ENCODE data around the gene RUSC2. TPM values are rescaled to one million over a fixed set of nuclear protein-coding genes. Genes with fewer than 3 reads are reported as not detected.
"Not testable (repeated sequence)": the region's sequence is repeated elsewhere in the genome, so short reads cannot be mapped to it uniquely, and the experiment has no call there.

RUSC2 gene
- total RNA-seq, 2 experiments from 2014 or later: 2.2 to 2.4 TPM

GRCh38 chr9:35487081-35487480, 2.8 kb upstream of the RUSC2 start:
- Mint-ChIP-seq H3K36me3 (no peaks in the 10 kb centered on the region), H3K27me3 (peaks cover 22% of the 10 kb centered on the region), H3K4me3 (no peak overlapping the region), H3K9me3 (no peaks in the 10 kb centered on the region), H3K27ac (peak overlapping the region; percentile 0), H3K4me1 (peaks cover 17% of the 10 kb centered on the region)
- DNase-seq: no peak

DNA sequence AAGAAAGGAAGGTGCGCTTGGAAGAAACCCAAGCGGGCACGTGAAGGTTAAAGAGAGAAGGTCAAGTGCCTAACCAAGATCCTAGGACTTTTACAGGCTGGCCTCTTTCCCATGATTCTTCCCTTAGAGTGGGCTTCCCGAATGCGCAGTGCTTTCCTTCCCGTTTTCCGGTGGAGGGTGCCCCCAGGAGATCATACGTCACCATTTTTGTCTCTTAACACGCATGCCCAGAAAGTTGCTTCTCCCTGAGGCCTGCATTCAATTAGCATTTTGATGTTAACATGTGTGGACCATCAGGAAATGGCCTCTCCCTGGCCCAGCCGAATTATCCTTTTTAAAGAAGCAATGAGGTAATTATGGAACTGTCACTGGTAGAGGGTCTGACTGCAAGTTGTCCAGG, 1.9 kb upstream of the RUSC2 start:
- H3K27ac Mint-ChIP-seq: no peak overlapping the region
- peaks cover 19% of the 10 kb centered on the region for H3K4me1 Mint-ChIP-seq
- no peak overlapping the region for H3K4me3 Mint-ChIP-seq
- DNase-seq: no peak
- H3K27me3 Mint-ChIP-seq: peaks cover 22% of the 10 kb centered on the region
- no peaks in the 10 kb centered on the region for H3K9me3 Mint-ChIP-seq
- H3K36me3 Mint-ChIP-seq: no peaks in the 10 kb centered on the region

GRCh38 chr9:35488566-35489312, 1.2 kb upstream of the RUSC2 start:
- no peaks in the 10 kb centered on the region for H3K36me3 Mint-ChIP-seq

DNA sequence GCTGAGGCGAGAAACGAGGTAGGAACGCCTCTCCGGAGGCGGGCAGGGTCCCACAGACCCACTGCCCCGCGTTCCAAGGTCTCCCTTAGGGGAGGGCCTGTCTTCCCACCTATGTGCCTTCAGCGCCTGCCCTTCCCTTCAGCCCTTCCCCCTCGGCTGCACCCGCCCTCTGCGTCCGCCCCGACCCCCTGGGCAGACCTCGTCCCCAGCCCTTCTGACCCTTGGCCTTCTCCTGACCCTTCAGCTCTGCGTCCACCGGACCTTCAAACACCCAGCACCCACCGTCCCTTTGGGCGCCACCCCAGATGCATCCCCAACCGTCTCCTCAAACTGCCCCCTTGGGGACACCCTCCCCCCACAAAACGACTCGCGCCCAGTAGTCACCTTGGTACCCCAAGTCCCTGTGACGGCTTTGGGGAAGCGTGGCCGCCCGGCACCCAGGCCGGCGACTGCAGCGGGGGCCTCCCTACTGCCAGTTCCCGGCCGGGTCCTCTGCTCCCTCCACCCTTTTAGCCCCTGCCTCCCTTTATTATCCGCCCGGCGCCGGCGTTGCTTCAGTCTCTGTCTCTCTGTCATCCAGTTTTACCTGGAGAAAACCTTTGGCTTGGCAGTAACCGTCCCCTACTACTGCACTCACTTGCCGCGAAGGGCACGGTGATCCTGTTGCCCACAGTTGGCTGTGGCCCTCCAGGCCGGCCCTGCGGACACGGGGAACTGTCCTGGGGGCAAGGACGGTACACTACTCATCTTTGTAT, 421 bp downstream of the RUSC2 start:
- DNase-seq: no peak
- Mint-ChIP-seq H3K4me1 (peaks cover 21% of the 10 kb centered on the region), H3K27ac (no peak overlapping the region), H3K27me3 (peaks cover 22% of the 10 kb centered on the region), H3K9me3 (no peaks in the 10 kb centered on the region), H3K4me3 (peak overlapping the region; percentile 81), H3K36me3 (no peaks in the 10 kb centered on the region)

More at GRCh38 chr9:35488566-35489312, 1.2 kb upstream of the RUSC2 start:
- no peak overlapping the region for H3K27ac Mint-ChIP-seq
- H3K27me3 Mint-ChIP-seq: peaks cover 22% of the 10 kb centered on the region
- DNase-seq: no peak
- peaks cover 19% of the 10 kb centered on the region for H3K4me1 Mint-ChIP-seq
- no peaks in the 10 kb centered on the region for H3K9me3 Mint-ChIP-seq
- peak overlapping the region; percentile 63 for H3K4me3 Mint-ChIP-seq

- peaks cover 4% of the 10 kb centered on the region for H3K9me3 Mint-ChIP-seq
- H3K4me1 Mint-ChIP-seq: peaks cover 27% of the 10 kb centered on the region
- H3K4me3 Mint-ChIP-seq: peak overlapping the region; percentile 81
- H3K36me3 Mint-ChIP-seq: peaks cover 3% of the 10 kb centered on the region
- peaks cover 22% of the 10 kb centered on the region for H3K27me3 Mint-ChIP-seq
- H3K27ac Mint-ChIP-seq: no peak overlapping the region
- DNase-seq: no peak
Observed at GRCh38 chr9:35490910-35491465, 1.1 kb downstream of the RUSC2 start.

GRCh38 chr9:35493119-35493518, 3.2 kb downstream of the RUSC2 start:
- H3K27me3 Mint-ChIP-seq: peaks cover 22% of the 10 kb centered on the region
- not testable (repeated sequence) for H3K4me3 Mint-ChIP-seq, H3K36me3 Mint-ChIP-seq, H3K27ac Mint-ChIP-seq, H3K9me3 Mint-ChIP-seq, DNase-seq
- peaks cover 30% of the 10 kb centered on the region for H3K4me1 Mint-ChIP-seq

GRCh38 chr9:35495984-35496383, 6.1 kb downstream of the RUSC2 start:
- Mint-ChIP-seq H3K9me3 (peaks cover 18% of the 10 kb centered on the region), H3K27me3 (peaks cover 2% of the 10 kb centered on the region), H3K36me3 (peaks cover 3% of the 10 kb centered on the region), H3K27ac (no peak overlapping the region), H3K4me3 (no peak overlapping the region), H3K4me1 (peaks cover 20% of the 10 kb centered on the region)
- DNase-seq: no peak

DNA sequence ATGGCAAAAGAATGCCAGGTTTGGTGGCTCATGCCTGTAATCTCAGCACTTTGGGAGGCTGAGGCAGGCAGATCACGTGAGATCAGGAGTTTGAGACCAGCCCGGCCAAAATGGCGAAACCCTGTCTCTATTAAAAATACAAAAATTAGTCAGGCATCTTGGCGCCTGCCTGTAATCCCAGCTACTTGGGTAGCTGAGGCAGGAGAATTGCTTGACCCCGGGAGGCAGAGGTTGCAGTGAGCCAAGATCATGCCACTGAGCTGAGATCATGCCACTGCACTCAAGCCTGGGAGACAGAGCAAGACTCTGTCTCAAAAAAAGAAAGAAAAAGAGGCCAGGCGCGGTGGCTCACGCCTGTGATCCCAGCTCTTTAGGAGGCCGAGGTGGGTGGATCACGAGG, 8.3 kb downstream of the RUSC2 start:
- H3K4me3 Mint-ChIP-seq, H3K27me3 Mint-ChIP-seq, DNase-seq, H3K27ac Mint-ChIP-seq, H3K36me3 Mint-ChIP-seq: not testable (repeated sequence)
- peaks cover 14% of the 10 kb centered on the region for H3K4me1 Mint-ChIP-seq
- H3K9me3 Mint-ChIP-seq: peaks cover 18% of the 10 kb centered on the region

GRCh38 chr9:35499029-35499700, 9.3 kb downstream of the RUSC2 start:
- Mint-ChIP-seq H3K4me3 (no peak overlapping the region), H3K9me3 (peaks cover 18% of the 10 kb centered on the region), H3K27ac (no peak overlapping the region), H3K27me3 (no peaks in the 10 kb centered on the region), H3K36me3 (peaks cover 3% of the 10 kb centered on the region), H3K4me1 (peaks cover 14% of the 10 kb centered on the region)
- no peak for DNase-seq

DNA sequence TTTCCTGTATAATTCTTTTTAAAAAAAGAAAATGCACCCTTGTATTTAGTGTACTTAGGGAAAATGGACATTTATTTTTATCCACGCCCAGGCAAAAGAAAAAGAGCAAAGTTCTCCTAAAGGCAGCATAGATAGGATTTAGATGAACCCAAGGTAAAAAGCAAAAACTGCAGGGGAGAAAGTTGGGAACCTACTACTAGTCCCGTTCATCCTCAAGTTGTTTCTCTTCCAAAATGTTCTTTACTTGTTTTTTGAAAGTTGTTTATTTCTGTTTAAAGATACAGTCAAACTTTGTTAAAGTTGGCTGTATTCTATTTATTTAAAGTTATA, 9.8 kb downstream of the RUSC2 start:
- Mint-ChIP-seq H3K4me3 (no peak overlapping the region), H3K27ac (no peak overlapping the region), H3K4me1 (peaks cover 14% of the 10 kb centered on the region), H3K27me3 (no peaks in the 10 kb centered on the region), H3K36me3 (peaks cover 3% of the 10 kb centered on the region), H3K9me3 (peaks cover 18% of the 10 kb centered on the region)
- no peak for DNase-seq

DNA sequence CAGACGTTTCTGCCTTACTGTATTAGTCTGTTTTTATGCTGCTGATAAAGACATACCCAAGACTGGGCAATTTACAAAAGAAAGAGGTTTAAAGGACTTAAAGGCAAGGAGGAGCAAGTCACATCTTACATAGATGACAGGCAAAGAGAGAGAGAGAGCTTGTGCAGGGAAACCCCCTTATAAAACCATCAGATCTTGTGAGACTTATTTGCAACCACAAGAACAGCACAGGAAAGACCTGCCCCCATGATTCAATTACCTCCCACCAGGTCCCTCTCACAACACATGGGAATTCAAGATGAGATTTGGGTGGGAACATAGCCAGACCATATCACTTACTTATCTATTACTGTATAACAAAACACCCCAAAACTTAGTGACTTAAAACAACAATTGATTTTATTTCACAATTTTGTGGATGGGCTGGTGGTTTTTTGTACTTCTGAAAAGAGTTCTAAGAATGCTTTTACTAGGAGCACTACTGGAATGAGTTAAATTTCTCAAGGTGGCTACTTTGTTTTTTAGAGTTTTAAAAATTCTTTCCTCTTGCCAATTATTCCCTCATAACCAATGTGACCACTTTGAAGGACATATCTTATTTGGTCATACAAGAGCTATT, 10.3 kb downstream of the RUSC2 start:
- peaks cover 3% of the 10 kb centered on the region for H3K36me3 Mint-ChIP-seq
- no peak overlapping the region for H3K27ac Mint-ChIP-seq

GRCh38 chr9:35501946-35502345, 12.0 kb downstream of the RUSC2 start:
- H3K4me3 Mint-ChIP-seq: no peak overlapping the region
- H3K27me3 Mint-ChIP-seq: no peaks in the 10 kb centered on the region
- DNase-seq: no peak
- peaks cover 12% of the 10 kb centered on the region for H3K9me3 Mint-ChIP-seq
- H3K4me1 Mint-ChIP-seq: peaks cover 3% of the 10 kb centered on the region
- H3K27ac Mint-ChIP-seq: no peak overlapping the region
- no peaks in the 10 kb centered on the region for H3K36me3 Mint-ChIP-seq

More for the DNA sequence above, 10.3 kb downstream of the RUSC2 start:
- Mint-ChIP-seq H3K4me3 (no peak overlapping the region), H3K4me1 (peaks cover 13% of the 10 kb centered on the region), H3K9me3 (peaks cover 18% of the 10 kb centered on the region), H3K27me3 (no peaks in the 10 kb centered on the region)
- DNase-seq: no peak

GRCh38 chr9:35506359-35506758, 16.4 kb downstream of the RUSC2 start:
- no peaks in the 10 kb centered on the region for H3K4me1 Mint-ChIP-seq
- H3K4me3 Mint-ChIP-seq: no peak overlapping the region
- DNase-seq: no peak
- H3K27me3 Mint-ChIP-seq: no peaks in the 10 kb centered on the region
- H3K9me3 Mint-ChIP-seq: no peaks in the 10 kb centered on the region
- H3K36me3 Mint-ChIP-seq: no peaks in the 10 kb centered on the region
- H3K27ac Mint-ChIP-seq: no peak overlapping the region

DNA sequence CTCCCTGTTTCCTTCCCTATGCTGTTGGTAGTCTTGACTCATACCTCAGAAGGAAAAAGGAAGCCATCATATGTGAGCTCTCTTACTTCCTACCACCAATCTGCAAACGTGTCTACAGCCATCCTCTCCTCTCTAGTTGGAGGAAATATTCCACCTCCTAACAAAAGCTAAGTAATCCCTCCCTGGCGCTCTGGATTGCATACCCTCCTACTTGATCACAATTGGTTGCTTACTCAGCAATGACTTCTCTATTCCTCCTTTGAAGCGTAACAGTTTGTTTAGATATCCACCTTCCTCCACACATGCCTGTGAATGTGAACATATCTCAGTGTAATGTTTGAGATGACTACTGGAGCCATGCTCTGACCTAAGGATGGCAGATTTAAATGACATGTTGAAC, 18.2 kb downstream of the RUSC2 start:
- Mint-ChIP-seq H3K4me1 (no peaks in the 10 kb centered on the region), H3K36me3 (no peaks in the 10 kb centered on the region), H3K4me3 (no peak overlapping the region), H3K27me3 (no peaks in the 10 kb centered on the region), H3K27ac (no peak overlapping the region), H3K9me3 (no peaks in the 10 kb centered on the region)
- DNase-seq: no peak

GRCh38 chr9:35510383-35510753, 20.5 kb downstream of the RUSC2 start:
- H3K27me3 Mint-ChIP-seq: no peaks in the 10 kb centered on the region
- no peak for DNase-seq
- no peaks in the 10 kb centered on the region for H3K9me3 Mint-ChIP-seq
- H3K36me3 Mint-ChIP-seq: no peaks in the 10 kb centered on the region
- no peak overlapping the region for H3K27ac Mint-ChIP-seq
- H3K4me1 Mint-ChIP-seq: no peaks in the 10 kb centered on the region
- no peak overlapping the region for H3K4me3 Mint-ChIP-seq

Data from activated naive CD8-positive, alpha-beta T cell treated with anti-CD3 and anti-CD28 coated beads for 36 hours (primary cell).